Progenitor cell of endocrine pancreas (in vitro differentiated cells): ENCODE data around the gene OR2A25. TPM values are rescaled to one million over a fixed set of nuclear protein-coding genes. Genes with fewer than 3 reads are reported as not detected.

Experiments used
- DNase-seq: peaks from one replicate; pipeline ENCODE4 v3.0.0; 2021; ENCODE audit warnings: low spot score; ENCODE audit not compliant: unreplicated experiment
- H3K27ac Mint-ChIP-seq: 2 replicates; pipeline ENCODE4 v1.8.0; 2021; ENCODE audit warnings: mild to moderate bottlenecking, moderate library complexity, mixed read lengths
- H3K27me3 Mint-ChIP-seq: 2 replicates; pipeline ENCODE4 v1.8.0; 2021; ENCODE audit warnings: mixed read lengths
- H3K36me3 Mint-ChIP-seq: 2 replicates; pipeline ENCODE4 v1.8.0; 2022; ENCODE audit warnings: mixed read lengths; ENCODE audit not compliant: insufficient read depth
- H3K4me1 Mint-ChIP-seq: 2 replicates; pipeline ENCODE4 v1.8.0; 2021; ENCODE audit warnings: low read depth, mixed read lengths
- H3K4me3 Mint-ChIP-seq: 2 replicates; pipeline ENCODE4 v1.8.0; 2021; ENCODE audit warnings: low read depth, mild to moderate bottlenecking, moderate library complexity, mixed read lengths
- H3K9me3 Mint-ChIP-seq: 2 replicates; pipeline ENCODE4 v1.8.0; 2021; ENCODE audit warnings: low read depth, mixed read lengths
- total RNA-seq: library from RNA; stranded (reverse); gene quantifications from 2 replicates; pipeline ENCODE4 v1.2.1, GENCODE V29; 2021
- TF ChIP-seq, protein P1 (sequence below): fragments of 200-600 bp; sonication (generic); IDR thresholded peaks from one replicate; pipeline ENCODE4 v1.5.0; 2021; ENCODE audit warnings: antibody characterized with exemption, mild to moderate bottlenecking; ENCODE audit not compliant: unreplicated experiment

The OR2A25 gene
- total RNA-seq, 1 donor from 2014 or later = not detected

GRCh38 chr7:144090667-144091066 is 21.1 kb downstream of the OR2A25 start:
- H3K27ac Mint-ChIP-seq = no peak overlapping the region
- H3K4me3 Mint-ChIP-seq = no peak overlapping the region
- peaks cover 7% of the 10 kb centered on the region for H3K9me3 Mint-ChIP-seq
- H3K4me1 Mint-ChIP-seq = no peaks in the 10 kb centered on the region
- H3K27me3 Mint-ChIP-seq = no peaks in the 10 kb centered on the region
- no peaks in the 10 kb centered on the region for H3K36me3 Mint-ChIP-seq
- no peak for DNase-seq
- TF ChIP-seq, protein P1, sequence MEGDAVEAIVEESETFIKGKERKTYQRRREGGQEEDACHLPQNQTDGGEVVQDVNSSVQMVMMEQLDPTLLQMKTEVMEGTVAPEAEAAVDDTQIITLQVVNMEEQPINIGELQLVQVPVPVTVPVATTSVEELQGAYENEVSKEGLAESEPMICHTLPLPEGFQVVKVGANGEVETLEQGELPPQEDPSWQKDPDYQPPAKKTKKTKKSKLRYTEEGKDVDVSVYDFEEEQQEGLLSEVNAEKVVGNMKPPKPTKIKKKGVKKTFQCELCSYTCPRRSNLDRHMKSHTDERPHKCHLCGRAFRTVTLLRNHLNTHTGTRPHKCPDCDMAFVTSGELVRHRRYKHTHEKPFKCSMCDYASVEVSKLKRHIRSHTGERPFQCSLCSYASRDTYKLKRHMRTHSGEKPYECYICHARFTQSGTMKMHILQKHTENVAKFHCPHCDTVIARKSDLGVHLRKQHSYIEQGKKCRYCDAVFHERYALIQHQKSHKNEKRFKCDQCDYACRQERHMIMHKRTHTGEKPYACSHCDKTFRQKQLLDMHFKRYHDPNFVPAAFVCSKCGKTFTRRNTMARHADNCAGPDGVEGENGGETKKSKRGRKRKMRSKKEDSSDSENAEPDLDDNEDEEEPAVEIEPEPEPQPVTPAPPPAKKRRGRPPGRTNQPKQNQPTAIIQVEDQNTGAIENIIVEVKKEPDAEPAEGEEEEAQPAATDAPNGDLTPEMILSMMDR = no peak

DNA sequence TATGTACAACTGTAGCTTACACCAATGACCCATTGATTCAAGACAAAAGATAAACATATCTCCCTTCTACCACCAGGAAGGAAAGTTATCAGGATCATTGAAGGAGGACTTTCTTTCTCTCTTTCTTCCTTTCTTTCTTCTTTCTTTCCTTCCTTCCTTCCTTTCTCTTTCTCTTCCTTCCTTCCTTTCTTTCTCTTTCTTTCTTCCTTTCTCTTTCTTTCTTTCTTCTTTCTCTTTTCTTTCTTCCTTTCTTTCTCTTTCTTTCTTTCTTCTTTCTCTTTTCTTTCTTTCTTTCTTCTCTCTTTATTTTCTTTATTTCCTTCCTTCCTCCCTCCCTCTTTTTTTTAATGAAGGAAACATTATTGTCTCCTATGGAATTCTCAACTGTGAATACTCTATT is 29.2 kb downstream of the OR2A25 start:
- no peaks in the 10 kb centered on the region for H3K9me3 Mint-ChIP-seq
- DNase-seq = no peak
- H3K27ac Mint-ChIP-seq = no peak overlapping the region
- H3K27me3 Mint-ChIP-seq = no peaks in the 10 kb centered on the region
- no peaks in the 10 kb centered on the region for H3K36me3 Mint-ChIP-seq
- no peak overlapping the region for H3K4me3 Mint-ChIP-seq
- TF ChIP-seq, protein P1 = no peak
- H3K4me1 Mint-ChIP-seq = no peaks in the 10 kb centered on the region

GRCh38 chr7:144100607-144101006 is 31.0 kb downstream of the OR2A25 start:
- no peaks in the 10 kb centered on the region for H3K4me1 Mint-ChIP-seq

GRCh38 chr7:144102041-144102440 is 32.4 kb downstream of the OR2A25 start:
- no peak for DNase-seq
- Mint-ChIP-seq H3K4me3 (no peak overlapping the region), H3K36me3 (no peaks in the 10 kb centered on the region), H3K27ac (no peak overlapping the region), H3K4me1 (no peaks in the 10 kb centered on the region), H3K27me3 (no peaks in the 10 kb centered on the region), H3K9me3 (no peaks in the 10 kb centered on the region)
- TF ChIP-seq, protein P1 = no peak

More at GRCh38 chr7:144100607-144101006, 31.0 kb downstream of the OR2A25 start:
- no peak for DNase-seq
- Mint-ChIP-seq H3K27me3 (no peaks in the 10 kb centered on the region), H3K4me3 (no peak overlapping the region), H3K27ac (no peak overlapping the region), H3K36me3 (no peaks in the 10 kb centered on the region), H3K9me3 (no peaks in the 10 kb centered on the region)
- TF ChIP-seq, protein P1 = no peak

DNA sequence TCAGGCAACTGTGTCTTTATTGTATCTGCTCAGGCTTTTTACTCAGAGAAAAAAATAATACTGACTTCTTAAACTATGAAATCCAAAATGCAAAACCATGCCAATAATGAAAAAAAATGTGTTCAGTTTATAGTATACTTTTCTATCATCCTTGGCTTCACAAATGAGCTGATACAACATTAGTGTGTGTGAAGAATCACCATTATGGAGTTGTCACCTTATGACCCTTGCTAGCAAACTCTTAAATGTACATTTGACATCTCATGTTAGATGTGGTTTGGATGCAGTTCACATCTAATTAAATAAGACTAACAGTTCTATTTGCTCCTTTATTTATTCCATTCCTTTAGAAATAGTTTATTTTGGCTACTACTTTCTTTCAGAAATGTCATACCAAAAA is 35.6 kb downstream of the OR2A25 start:
- no peaks in the 10 kb centered on the region for H3K36me3 Mint-ChIP-seq
- no peak for DNase-seq
- TF ChIP-seq, protein P1 = no peak
- H3K27ac Mint-ChIP-seq = no peak overlapping the region
- H3K9me3 Mint-ChIP-seq = no peaks in the 10 kb centered on the region
- H3K27me3 Mint-ChIP-seq = no peaks in the 10 kb centered on the region
- H3K4me1 Mint-ChIP-seq = no peaks in the 10 kb centered on the region
- H3K4me3 Mint-ChIP-seq = no peak overlapping the region
